Fibroblast of villous mesenchyme (primary cell): ENCODE measurements around the gene DNA2. TPM values are rescaled to one million over a fixed set of nuclear protein-coding genes. Genes with fewer than 3 reads are reported as not detected.
A peak's percentile ranks its signal among the peaks of the same experiment; 100 is the strongest.

Experiments used
- DNase-seq: peaks from one replicate; pipeline ENCODE4 v3.0.0-alpha.2; 2010; ENCODE audit warnings: low read depth
- H3K4me3 ChIP-seq: 2 replicates; pipeline ENCODE4 v1.5.1; 2011; ENCODE audit warnings: low read depth, mild to moderate bottlenecking, low read length
- total RNA-seq: library from RNA; depleted of rRNA; stranded (reverse); fragments of >200 nt; gene quantifications from 2 replicates; pipeline ENCODE4 v1.2.3, GENCODE V29; 2012
- TF ChIP-seq, protein P1 (sequence below): IDR thresholded peaks from 2 replicates; pipeline ENCODE4 v1.5.1; 2012; ENCODE audit warnings: low read depth, mild to moderate bottlenecking, low read length; ENCODE audit not compliant: insufficient read depth

DNA2 gene
- total RNA-seq, 1 donor = 13.0 TPM

DNA sequence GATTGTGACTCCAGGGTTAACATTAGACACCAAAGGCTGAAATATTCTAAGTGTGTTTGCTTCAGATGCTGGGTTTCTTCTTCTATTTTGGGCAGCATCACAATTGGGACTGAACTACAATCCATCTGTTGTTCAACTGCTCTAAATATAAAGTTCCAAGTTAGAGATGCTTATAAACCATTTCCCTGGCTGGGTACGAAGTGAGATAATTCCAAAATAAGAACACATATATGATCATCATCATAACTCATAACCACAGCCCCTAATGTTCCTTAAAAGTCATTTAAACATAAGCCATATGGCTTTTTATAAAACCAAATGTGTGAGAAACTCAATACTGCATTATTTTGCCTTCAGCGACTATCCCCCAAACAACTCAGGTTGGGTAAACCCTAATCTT, 28.8 kb downstream of the DNA2 start:
- no peak for DNase-seq
- H3K4me3 ChIP-seq = no peak overlapping the region
- TF ChIP-seq, protein P1, sequence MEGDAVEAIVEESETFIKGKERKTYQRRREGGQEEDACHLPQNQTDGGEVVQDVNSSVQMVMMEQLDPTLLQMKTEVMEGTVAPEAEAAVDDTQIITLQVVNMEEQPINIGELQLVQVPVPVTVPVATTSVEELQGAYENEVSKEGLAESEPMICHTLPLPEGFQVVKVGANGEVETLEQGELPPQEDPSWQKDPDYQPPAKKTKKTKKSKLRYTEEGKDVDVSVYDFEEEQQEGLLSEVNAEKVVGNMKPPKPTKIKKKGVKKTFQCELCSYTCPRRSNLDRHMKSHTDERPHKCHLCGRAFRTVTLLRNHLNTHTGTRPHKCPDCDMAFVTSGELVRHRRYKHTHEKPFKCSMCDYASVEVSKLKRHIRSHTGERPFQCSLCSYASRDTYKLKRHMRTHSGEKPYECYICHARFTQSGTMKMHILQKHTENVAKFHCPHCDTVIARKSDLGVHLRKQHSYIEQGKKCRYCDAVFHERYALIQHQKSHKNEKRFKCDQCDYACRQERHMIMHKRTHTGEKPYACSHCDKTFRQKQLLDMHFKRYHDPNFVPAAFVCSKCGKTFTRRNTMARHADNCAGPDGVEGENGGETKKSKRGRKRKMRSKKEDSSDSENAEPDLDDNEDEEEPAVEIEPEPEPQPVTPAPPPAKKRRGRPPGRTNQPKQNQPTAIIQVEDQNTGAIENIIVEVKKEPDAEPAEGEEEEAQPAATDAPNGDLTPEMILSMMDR = no peak

DNA sequence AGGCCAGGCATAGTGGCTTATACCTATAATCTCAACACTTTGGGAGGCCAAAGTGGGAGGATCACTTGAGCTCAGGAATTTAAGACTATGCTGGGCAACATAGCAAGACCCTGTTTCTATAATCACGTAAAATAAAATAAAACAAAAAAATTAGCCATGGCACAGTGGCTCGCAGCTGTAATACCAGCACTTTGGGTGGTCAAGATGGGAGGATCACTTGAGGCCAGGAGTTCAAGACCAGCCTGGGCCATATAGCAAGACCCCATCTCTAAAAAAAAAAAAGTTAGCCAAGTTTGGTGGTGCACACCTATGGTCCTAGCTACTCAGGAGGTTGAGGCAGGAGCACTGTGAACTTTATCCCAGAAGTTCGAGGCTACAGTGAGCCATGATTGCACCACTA, 30.9 kb downstream of the DNA2 start:
- TF ChIP-seq, protein P1 = no peak
- no peak overlapping the region for H3K4me3 ChIP-seq
- DNase-seq = no peak

- DNase-seq = peak; percentile 13
- H3K4me3 ChIP-seq = no peak overlapping the region
- TF ChIP-seq, protein P1 = no peak
Measured at GRCh38 chr10:68435803-68436202, 36.0 kb downstream of the DNA2 start.

- TF ChIP-seq, protein P1 = no peak
- no peak overlapping the region for H3K4me3 ChIP-seq
- DNase-seq = peak; percentile 43
Measured at GRCh38 chr10:68434657-68435056, 37.1 kb downstream of the DNA2 start.

DNA sequence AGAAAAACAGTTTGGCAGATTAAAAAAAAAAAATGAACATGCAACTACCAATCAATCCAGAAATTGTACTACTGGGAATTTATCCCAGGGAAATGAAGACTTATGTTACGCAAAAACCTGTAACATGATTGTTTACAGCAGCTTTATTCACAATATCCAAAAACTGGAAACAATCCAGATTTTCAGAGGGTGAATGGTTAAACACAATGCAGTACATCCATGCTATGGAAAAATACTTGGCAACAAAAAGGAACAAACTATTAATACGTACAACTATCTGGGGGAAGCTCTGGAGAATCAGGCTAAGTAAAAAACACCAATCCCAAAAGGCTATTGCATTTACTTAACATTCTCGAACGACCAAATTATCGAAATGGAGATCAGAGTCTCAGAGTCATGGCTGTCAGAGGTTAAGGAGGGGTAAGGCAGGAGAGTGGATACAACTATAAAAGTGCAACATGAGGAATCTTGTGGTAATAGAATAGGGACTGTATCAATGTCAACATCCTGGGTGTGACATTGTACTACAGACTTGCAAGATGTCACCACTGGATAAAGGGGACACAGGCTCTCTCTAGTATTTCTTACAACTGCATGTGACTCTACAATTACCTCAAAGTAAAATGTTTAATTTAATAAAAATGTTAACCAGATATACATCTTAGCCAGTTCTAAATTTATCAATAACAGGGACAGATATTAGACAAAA, 43.2 kb downstream of the DNA2 start:
- no peak overlapping the region for H3K4me3 ChIP-seq
- no peak for DNase-seq
- TF ChIP-seq, protein P1 = no peak

- DNase-seq = no peak
- H3K4me3 ChIP-seq = no peak overlapping the region
- TF ChIP-seq, protein P1 = no peak
Measured at GRCh38 chr10:68424454-68425014, 47.2 kb downstream of the DNA2 start.
